Activated CD4-positive, alpha-beta T cell treated with anti-CD3 and anti-CD28 coated beads, Interleukin-2, amount 10 ng/mL, durations not matched to agents 24 days and 14 days (primary cell): ENCODE data around the gene STAB2. TPM values are rescaled to one million over a fixed set of nuclear protein-coding genes. Genes with fewer than 3 reads are reported as not detected.

Source experiments
- DNase-seq: peaks from one replicate; pipeline ENCODE4 v3.0.0; 2022
- H3K27ac Mint-ChIP-seq: one replicate; pipeline ENCODE4 v1.8.0; 2022; ENCODE audit warnings: mild to moderate bottlenecking, mixed read lengths
- H3K27me3 Mint-ChIP-seq: one replicate; pipeline ENCODE4 v1.8.0; 2022; ENCODE audit warnings: mixed read lengths
- H3K36me3 Mint-ChIP-seq: one replicate; pipeline ENCODE4 v1.8.0; 2022; ENCODE audit warnings: low read depth, mild to moderate bottlenecking, mixed read lengths
- H3K4me1 Mint-ChIP-seq: one replicate; pipeline ENCODE4 v1.8.0; 2021; ENCODE audit warnings: mixed read lengths
- H3K4me3 Mint-ChIP-seq: one replicate; pipeline ENCODE4 v1.8.0; 2022; ENCODE audit warnings: mild to moderate bottlenecking, moderate library complexity, mixed read lengths
- H3K9me3 Mint-ChIP-seq: one replicate; pipeline ENCODE4 v1.8.0; 2021; ENCODE audit warnings: mixed read lengths
- intact Hi-C: fragments of 100-400 bp; cut with micrococcal nuclease; formaldehyde crosslinking; loops from one replicate; pipeline ENCODE4 v1.15.1; 2023
- total RNA-seq: library from RNA; stranded (reverse); gene quantifications from 2 replicates; pipeline ENCODE4 v1.2.3, GENCODE V29; 2022

STAB2 gene
- total RNA-seq, 1 donor from 2014 or later, result not detected

DNA sequence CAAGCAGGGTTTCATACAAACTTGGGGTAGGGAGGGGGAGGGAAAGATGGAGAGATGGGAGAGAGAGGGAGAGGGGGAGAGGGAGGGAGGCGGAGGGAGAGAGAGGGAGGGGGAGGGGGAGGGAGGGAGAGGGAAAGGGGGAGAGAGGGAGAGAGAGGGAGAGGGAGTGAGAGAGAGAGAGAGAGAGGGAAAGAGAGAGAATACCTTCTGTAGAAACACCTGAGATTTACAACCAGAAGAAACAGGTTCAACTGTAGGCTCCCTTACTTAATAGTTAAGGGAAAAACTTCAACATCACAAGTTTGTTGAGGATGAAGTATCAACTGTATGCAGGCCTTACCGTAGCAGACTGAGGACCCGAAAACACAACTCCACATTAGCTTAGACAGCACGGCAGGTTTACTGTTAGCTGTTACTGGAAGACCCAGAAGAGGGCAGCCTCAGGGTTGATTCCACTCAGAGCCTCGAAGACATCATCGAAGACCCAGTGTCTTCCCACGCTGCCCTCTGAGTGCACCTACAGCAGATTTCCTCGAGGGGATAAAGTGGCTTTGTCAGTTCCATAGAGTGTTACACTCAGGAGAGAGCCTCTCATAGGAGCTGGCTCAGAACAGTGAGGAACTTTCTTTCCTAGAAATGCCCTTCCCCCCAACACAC, 181.5 kb downstream of the STAB2 start:
- no peak for DNase-seq
- intact Hi-C loops, result no loop called here
- Mint-ChIP-seq H3K4me3 (no peak overlapping the region), H3K36me3 (no peaks in the 10 kb centered on the region), H3K27ac (no peak overlapping the region), H3K4me1 (peaks cover 2% of the 10 kb centered on the region), H3K27me3 (no peaks in the 10 kb centered on the region), H3K9me3 (no peaks in the 10 kb centered on the region)

DNA sequence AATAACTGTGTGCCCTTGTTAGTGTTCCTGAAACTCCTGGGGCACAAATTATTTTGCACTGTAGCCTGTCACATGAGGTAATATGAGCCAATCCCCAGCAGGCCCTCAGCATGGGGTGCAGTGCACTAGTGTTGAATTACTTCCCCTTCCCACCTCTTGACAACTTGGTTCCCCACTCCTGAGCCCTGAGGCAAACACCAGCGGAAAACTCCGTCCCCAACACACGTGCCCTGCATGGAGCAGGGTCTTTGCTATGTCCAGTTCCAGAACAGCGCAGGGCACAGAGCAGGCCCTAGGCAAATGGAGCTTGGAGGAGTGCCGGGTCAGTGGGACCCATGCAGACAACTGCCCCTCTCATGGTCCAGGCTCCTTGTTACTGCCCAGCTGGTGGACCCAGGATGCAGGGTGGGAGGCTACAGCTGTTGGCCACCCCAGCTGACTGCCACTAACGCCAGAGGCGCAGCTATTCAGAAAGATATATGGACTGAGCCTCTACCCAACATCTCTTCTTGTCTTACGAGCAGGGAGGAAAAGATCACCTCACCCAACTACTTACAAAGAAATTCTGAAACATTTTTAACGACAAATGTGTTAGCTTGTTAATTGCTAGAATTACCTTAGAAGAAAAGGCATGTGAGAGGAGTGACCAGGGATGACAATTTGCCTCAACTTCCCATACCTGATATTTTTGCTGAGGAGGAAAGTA, 182.3 kb downstream of the STAB2 start:
- intact Hi-C loops, result no loop called here
- Mint-ChIP-seq H3K27ac (no peak overlapping the region), H3K36me3 (no peaks in the 10 kb centered on the region)

DNA sequence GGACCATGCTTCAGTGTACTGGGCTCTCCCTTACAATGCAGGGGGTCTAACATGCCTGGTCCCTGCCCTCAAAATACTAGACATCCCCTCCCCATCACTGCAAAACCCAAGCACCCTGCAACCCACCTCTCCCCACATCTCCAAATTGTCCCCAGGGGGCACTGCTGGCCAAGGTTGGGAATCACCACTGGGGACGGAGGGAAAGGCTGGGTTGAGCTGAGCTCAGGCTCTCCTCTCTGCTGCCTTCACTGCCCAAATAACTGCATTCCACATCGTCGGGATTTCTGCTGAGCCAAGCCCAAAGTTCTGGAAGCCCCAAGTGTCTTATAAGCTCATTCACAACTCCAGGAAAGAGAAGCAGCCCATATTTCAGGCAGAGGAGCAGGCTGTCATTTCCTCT, 184.4 kb downstream of the STAB2 start:
- peaks cover under 1% of the 10 kb centered on the region for H3K4me1 Mint-ChIP-seq
- no peaks in the 10 kb centered on the region for H3K27me3 Mint-ChIP-seq
- no peaks in the 10 kb centered on the region for H3K9me3 Mint-ChIP-seq
- H3K36me3 Mint-ChIP-seq, result peaks cover 4% of the 10 kb centered on the region
- DNase-seq, result no peak
- intact Hi-C loops, result no loop called here
- no peak overlapping the region for H3K4me3 Mint-ChIP-seq
- H3K27ac Mint-ChIP-seq, result no peak overlapping the region

More for the DNA sequence above, 182.3 kb downstream of the STAB2 start:
- no peaks in the 10 kb centered on the region for H3K9me3 Mint-ChIP-seq
- no peaks in the 10 kb centered on the region for H3K27me3 Mint-ChIP-seq
- DNase-seq, result no peak
- no peak overlapping the region for H3K4me3 Mint-ChIP-seq
- peaks cover 2% of the 10 kb centered on the region for H3K4me1 Mint-ChIP-seq

DNA sequence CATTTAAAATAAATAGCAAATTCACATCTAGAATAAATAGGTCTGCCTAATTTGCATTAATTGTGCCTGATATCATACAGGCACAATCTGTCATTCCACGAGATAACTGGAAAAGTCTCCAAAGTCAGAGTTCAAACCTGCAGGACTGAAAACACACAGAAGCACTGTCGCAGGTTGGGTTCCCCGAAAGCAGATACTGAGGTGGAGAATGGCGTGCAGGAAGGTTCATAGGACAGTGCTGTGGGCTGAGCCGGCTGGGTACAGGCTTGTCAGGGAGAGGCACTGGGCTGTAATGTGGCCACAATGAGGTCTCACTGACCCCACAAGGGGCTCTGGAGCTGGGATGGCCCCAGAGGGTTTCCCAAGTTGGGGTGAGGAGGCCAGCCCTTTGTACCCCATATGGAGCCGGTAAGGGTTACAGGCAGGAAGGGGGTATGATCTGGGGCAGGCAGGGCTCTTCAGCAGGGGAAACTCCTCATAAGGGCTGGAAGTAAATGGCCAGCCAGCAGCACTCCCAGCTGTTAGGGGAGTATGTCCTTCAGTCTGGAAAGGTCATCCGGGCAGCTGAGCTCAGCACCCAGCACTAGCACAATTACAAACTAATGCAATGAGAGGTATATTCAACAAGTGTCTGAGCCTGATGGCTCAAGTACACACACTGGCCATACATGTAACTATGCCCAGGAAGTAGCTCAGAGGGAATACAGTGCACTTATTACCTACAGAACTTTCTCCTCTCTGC, 185.5 kb downstream of the STAB2 start:
- intact Hi-C loops, result no loop called here
- H3K27me3 Mint-ChIP-seq, result no peaks in the 10 kb centered on the region

DNA sequence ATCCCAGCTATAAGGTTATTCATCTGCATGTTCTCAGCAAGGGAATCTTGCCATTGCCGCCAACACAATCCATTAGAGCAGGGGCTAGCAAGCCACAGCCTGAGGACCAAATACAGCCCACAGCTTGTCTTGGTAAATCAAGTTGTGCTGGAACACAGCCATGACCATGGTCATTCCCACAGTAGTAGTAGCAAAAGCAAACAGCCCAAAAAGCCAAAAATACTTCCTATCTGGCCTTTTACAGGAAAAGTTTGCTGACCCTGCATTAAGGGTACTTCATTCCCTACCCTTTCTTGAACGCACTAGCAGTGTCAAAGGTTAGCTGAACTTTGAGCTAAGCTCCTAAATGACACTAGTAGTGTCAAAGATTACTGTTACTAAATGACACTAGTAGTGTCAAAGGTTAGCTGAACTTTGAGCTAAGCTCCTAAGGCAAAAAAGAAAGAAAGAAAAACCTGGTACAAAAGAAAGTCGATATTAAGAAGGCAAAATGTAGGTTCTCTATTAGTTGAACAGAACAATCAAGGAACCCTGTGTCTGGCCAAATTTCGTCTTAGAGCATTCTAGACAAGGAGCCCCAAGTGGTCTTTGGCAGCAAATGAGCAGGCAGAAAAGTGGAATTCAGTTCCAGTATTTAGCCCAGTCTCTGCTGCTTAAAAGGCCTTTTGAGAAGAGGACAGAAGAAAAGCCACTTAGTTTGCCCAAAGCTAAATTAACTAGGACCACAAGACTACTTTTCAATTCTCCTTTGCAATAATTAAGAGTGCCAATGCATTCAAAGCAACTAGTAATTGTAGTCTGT, 186.2 kb downstream of the STAB2 start:
- Mint-ChIP-seq H3K4me1 (no peaks in the 10 kb centered on the region), H3K27ac (no peak overlapping the region), H3K27me3 (no peaks in the 10 kb centered on the region), H3K9me3 (no peaks in the 10 kb centered on the region), H3K36me3 (peaks cover 9% of the 10 kb centered on the region), H3K4me3 (no peak overlapping the region)
- no peak for DNase-seq
- intact Hi-C loops, result no loop called here

More for the DNA sequence above, 185.5 kb downstream of the STAB2 start:
- Mint-ChIP-seq H3K27ac (no peak overlapping the region), H3K9me3 (no peaks in the 10 kb centered on the region), H3K4me1 (no peaks in the 10 kb centered on the region), H3K36me3 (peaks cover 6% of the 10 kb centered on the region), H3K4me3 (no peak overlapping the region)
- no peak for DNase-seq

DNA sequence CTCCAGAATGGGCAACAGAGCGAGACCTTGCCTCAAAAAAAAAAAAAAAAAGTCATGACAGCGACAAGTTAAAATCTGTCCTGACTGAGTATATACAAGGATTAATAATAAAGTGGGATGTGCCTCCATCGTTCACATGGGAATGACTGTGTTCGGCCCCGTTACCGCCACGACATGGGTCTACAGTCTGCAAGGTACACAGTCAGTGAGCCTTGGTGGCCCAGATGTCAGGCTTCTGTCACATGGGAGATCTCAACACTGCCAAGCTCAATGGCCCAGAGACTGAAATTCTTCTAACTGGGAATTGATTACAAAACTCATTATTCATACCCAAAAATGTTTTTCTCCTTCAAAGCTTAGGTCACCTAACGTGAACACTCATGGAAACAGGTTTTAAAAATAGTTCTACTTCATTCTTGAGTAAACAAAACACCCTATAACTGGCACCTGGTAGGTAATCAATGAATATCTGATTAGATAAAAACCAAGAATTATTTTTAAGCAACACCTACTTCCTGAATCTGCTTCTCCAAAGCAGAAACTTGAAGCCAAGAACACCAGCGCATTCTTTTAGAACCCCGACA, 188.0 kb downstream of the STAB2 start:
- no peak overlapping the region for H3K27ac Mint-ChIP-seq
- intact Hi-C loops, result no loop called here
- H3K27me3 Mint-ChIP-seq, result no peaks in the 10 kb centered on the region
- no peak overlapping the region for H3K4me3 Mint-ChIP-seq
- H3K4me1 Mint-ChIP-seq, result no peaks in the 10 kb centered on the region
- H3K9me3 Mint-ChIP-seq, result no peaks in the 10 kb centered on the region
- H3K36me3 Mint-ChIP-seq, result peaks cover 18% of the 10 kb centered on the region
- DNase-seq, result no peak

DNA sequence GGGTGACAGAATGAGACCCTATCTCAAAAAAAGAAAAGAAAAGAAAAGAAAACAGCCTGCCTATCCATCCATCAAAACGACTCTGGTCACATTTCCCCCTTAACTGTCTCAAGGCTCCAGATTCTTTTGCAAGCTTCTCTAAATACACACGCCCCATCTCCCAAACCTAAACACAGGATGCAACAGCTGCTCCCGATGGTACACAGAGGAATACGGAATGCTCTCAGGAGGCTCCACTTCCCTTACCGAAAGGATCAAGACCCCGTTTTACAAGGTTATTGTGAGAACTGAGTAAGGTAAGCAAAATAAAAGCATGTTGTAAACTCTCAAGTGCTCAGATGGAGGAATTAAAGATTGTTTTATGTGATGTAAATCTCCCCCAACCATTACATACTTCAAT, 191.7 kb downstream of the STAB2 start:
- intact Hi-C loops, result no loop called here
- no peak for DNase-seq
- no peaks in the 10 kb centered on the region for H3K9me3 Mint-ChIP-seq
- no peaks in the 10 kb centered on the region for H3K27me3 Mint-ChIP-seq
- no peak overlapping the region for H3K27ac Mint-ChIP-seq
- H3K36me3 Mint-ChIP-seq, result peaks cover 24% of the 10 kb centered on the region
- no peaks in the 10 kb centered on the region for H3K4me1 Mint-ChIP-seq
- no peak overlapping the region for H3K4me3 Mint-ChIP-seq

DNA sequence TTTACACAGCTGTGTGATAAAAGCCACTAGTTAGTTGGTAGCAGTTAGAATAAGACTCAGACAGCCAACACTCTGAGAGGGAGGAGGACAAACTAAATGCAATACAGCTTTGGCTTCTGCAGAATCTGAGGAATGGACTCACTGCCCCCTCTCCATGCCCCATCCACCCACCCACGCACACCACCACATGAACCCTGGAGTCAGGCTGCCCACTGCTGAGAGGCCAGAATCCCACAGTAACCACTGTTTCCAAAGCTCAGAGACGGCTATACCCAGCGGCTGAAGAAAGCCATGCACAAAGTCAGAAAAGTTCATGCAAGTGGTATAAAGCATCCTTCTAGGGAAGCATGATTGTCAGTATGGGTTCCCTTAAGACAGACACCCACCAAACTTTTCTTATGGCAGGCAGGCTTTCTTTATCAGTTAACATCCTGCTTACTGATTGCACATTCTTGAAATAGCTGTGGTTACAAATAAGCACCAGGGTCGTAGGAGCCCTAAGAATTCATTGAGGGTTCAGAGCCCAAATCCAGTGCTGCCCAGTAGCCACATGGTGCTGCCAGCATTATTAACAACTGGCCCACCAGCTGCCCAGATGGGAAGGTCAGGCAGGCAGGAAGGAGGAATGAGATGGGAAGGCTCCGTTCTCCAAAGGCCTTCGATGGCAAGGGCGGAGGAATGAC, 192.5 kb downstream of the STAB2 start:
- H3K9me3 Mint-ChIP-seq, result no peaks in the 10 kb centered on the region
- H3K27me3 Mint-ChIP-seq, result no peaks in the 10 kb centered on the region
- DNase-seq, result no peak
- intact Hi-C loops, result no loop called here
- no peaks in the 10 kb centered on the region for H3K4me1 Mint-ChIP-seq
- H3K36me3 Mint-ChIP-seq, result peaks cover 30% of the 10 kb centered on the region
- H3K4me3 Mint-ChIP-seq, result no peak overlapping the region
- H3K27ac Mint-ChIP-seq, result no peak overlapping the region

DNA sequence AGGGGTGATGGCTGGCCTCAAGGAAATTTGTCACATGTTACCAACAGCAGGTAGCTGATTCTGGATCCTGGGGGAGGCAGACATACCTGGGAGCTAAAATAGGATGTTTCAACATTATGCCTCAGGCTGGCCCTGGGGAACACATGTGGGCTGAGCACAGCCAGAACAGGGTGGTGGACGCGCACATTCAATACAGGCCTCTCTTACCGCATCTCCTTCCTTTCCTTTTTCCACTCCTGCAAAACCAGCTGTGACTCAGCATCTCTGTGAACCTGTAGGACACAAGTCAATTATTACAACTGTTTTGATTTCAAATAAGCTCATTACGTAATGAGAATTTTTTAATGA, 193.0 kb downstream of the STAB2 start:
- Mint-ChIP-seq H3K4me3 (no peak overlapping the region), H3K27ac (no peak overlapping the region), H3K36me3 (peaks cover 30% of the 10 kb centered on the region), H3K4me1 (no peaks in the 10 kb centered on the region), H3K27me3 (no peaks in the 10 kb centered on the region), H3K9me3 (no peaks in the 10 kb centered on the region)
- no peak for DNase-seq
- intact Hi-C loops, result no loop called here

DNA sequence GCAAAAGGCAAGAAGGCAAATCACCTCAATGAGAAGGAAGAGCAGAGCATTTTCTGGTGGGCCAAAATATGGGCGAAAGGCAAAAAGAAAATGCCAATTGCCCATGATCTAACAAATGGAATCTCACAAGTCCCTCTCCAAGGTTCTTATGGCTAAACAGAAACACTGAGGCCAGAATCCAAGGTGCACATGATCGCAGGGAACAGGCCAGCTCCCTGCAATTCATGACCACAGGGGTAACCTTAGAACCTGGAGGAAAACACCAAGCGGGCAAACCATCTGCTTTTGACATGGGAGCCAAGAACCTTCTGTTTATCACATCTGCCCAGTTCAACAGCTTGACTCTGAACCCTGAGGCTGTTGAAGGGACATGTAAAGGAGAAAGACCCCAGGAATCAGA, 193.9 kb downstream of the STAB2 start:
- no peaks in the 10 kb centered on the region for H3K4me1 Mint-ChIP-seq
- H3K27me3 Mint-ChIP-seq, result no peaks in the 10 kb centered on the region
- no peak for DNase-seq
- peaks cover 28% of the 10 kb centered on the region for H3K36me3 Mint-ChIP-seq
- no peak overlapping the region for H3K4me3 Mint-ChIP-seq
- intact Hi-C loops, result no loop called here
- no peaks in the 10 kb centered on the region for H3K9me3 Mint-ChIP-seq
- H3K27ac Mint-ChIP-seq, result no peak overlapping the region

DNA sequence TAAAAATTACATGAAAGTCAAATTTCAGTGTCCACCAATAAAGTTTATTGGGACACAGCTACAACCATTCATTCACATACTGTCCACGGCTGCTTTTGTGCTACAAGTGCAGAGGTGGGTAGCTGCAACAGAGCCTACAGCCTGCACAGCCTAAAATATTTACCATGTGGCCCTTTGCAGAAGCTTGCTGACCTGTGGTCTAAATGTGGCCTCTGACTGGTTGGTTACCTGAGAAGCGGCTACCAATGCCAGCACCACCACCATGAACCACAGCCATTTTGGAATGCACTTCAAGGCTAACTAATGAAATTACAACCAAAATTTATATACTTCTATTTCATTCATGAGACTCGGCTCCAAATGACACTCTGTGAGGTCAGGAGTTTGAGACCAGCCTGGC, 195.3 kb downstream of the STAB2 start:
- no peak for DNase-seq
- no peak overlapping the region for H3K27ac Mint-ChIP-seq
- no peaks in the 10 kb centered on the region for H3K27me3 Mint-ChIP-seq
- no peaks in the 10 kb centered on the region for H3K4me1 Mint-ChIP-seq
- intact Hi-C loops, result no loop called here
- H3K36me3 Mint-ChIP-seq, result peaks cover 27% of the 10 kb centered on the region
- H3K9me3 Mint-ChIP-seq, result no peaks in the 10 kb centered on the region
- no peak overlapping the region for H3K4me3 Mint-ChIP-seq

DNA sequence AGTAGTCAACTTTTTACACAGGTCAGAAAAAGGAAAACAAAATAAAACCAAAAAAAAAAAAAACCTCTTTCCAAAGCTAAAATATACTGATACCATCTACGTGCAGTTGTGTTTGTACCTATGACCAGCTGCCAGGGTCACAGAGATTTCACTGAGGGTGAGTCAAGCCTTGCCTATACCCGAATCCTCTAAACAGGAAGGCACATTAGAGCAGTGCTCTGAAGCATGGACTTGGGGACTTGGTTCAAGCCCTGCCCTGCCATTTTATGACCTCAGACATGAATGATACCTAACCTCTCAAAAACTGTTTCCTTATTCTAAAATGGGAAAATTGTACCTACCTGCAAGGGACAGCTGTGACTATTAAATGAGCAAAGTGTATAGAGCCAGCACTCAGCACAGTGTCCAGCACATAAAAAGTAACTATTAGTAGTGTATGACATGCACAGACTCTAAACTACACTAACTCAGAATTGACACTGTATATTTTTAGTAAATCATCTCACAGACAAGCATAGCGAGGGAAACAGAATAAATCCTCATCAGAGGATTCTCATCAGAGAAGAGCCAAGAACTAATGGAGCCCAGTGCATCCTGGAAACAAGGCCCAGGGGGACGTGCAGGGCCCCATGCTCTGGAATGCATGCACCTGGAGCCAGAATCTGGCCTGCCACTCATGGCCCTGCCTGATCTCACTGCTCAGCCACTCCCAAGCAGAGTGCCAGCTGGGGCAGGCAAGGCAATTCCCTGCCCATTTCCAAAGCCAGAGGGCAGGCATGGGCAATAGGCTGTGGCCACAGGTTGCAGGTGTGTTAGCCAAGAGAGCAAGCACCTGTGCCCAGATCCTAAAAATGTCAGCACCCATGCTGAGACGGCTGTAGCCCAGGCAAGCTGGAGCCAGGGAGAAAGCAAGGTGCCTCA, 196.9 kb downstream of the STAB2 start:
- intact Hi-C loops, result no loop called here
- Mint-ChIP-seq H3K27ac (no peak overlapping the region), H3K9me3 (no peaks in the 10 kb centered on the region)

More for the DNA sequence above, 196.9 kb downstream of the STAB2 start:
- Mint-ChIP-seq H3K4me1 (no peaks in the 10 kb centered on the region), H3K27me3 (no peaks in the 10 kb centered on the region), H3K4me3 (no peak overlapping the region), H3K36me3 (peaks cover 20% of the 10 kb centered on the region)
- no peak for DNase-seq
